HCT116 (cell line): Measurements from ENCODE around the gene GNA12. TPM values are rescaled to one million over a fixed set of nuclear protein-coding genes. Genes with fewer than 3 reads are reported as not detected.

Source experiments
- ATAC-seq: fragments of 200-7000 bp; cut with Tn5 transposase; 2 replicates; pipeline ENCODE4 v1.9.1; 2020; ENCODE audit warnings: mild to moderate bottlenecking, moderate library complexity
- BruUV-seq: library from RNA; stranded (reverse); fragments of 400-500 nt; replicated peaks from 2 replicates; lab custom pipeline; 2021; lab: Mats Ljungman, UMichigan
- CTCF ChIA-PET: fragments of 300-600 bp; sonication (Branson Sonifier 250); formaldehyde crosslinking; loops from one replicate; lab custom pipeline; 2021; ENCODE audit warnings: antibody characterized with exemption; lab: Charles Lee
- POLR2A ChIA-PET: fragments of 300-600, 350-600 bp; sonication (Branson Sonifier 250); formaldehyde crosslinking; loops from one replicate; lab custom pipeline; 2021; ENCODE audit warnings: antibody characterized with exemption; lab: Charles Lee
- RAD21 ChIA-PET, 2 experiments: fragments of 300-600 bp; sonication (Branson Sonifier 250); formaldehyde crosslinking; loops; one replicate each; lab custom pipeline; 2023; ENCODE audit warnings: low total read pairs in 2 of 2; ENCODE audit not compliant: uncharacterized antibody in 2 of 2, unreplicated experiment in 2 of 2, low non-redundant PET in 1 of 2; lab: Charles Lee
- DNase-seq: peaks from one replicate; pipeline ENCODE4 v3.0.0-alpha.2; 2010; ENCODE audit warnings: low read depth, low spot score
- H2AFZ ChIP-seq: fragments of 200-600 bp; shearing (Covaris generic), sonication (generic); 2 replicates; pipeline ENCODE4 v1.6.1; 2017; ENCODE audit warnings: low read depth, mixed run types, mixed read lengths, antibody characterized with exemption, low read length; ENCODE audit not compliant: poor library complexity, severe bottlenecking
- H3K27ac ChIP-seq: 2 replicates; pipeline ENCODE4 v1.5.1; 2012; ENCODE audit warnings: low read depth, low read length
- H3K27me3 ChIP-seq: fragments of 200-600 bp; sonication (generic); 2 replicates; pipeline ENCODE4 v1.6.1; 2016; ENCODE audit warnings: mixed run types, low read length, mixed read lengths; ENCODE audit not compliant: insufficient read depth
- H3K36me3 ChIP-seq, 2 experiments: fragments of 200-500 bp in 1 of 2; fragments of 200-600 bp in 1 of 2; sonication (Bioruptor generic) in 1 of 2; sonication (generic) in 1 of 2; 2 replicates each; pipeline versions ENCODE4 v1.5.1 to v1.6.1; 2014 to 2016; ENCODE audit warnings: low read length in 2 of 2, inconsistent platforms in 1 of 2, mixed read lengths in 1 of 2, mixed run types in 1 of 2; ENCODE audit not compliant: insufficient read depth in 2 of 2, control insufficient read depth in 1 of 2
- H3K4me1 ChIP-seq, 2 experiments: fragments of 200-600 bp in 1 of 2; sonication (generic) in 1 of 2; 2 replicates each; pipeline versions ENCODE4 v1.5.1 to v1.6.1; 2012 to 2017; ENCODE audit warnings: low read length in 2 of 2, inconsistent platforms in 1 of 2, mild to moderate bottlenecking in 1 of 2, mixed read lengths in 1 of 2, mixed run types in 1 of 2, moderate library complexity in 1 of 2; ENCODE audit not compliant: insufficient read depth in 2 of 2, control insufficient read depth in 1 of 2
- H3K4me2 ChIP-seq: fragments of 200-600 bp; sonication (generic); 2 replicates; pipeline ENCODE4 v1.6.1; 2017; ENCODE audit warnings: mixed run types, low read length, mixed read lengths
- H3K4me3 ChIP-seq, 2 experiments: fragments of 200-600 bp in 1 of 2; sonication (generic) in 1 of 2; replicated peaks in 1 of 2; 2 replicates each; pipeline ENCODE4 v1.5.1; 2011 to 2016; ENCODE audit warnings: low read length in 2 of 2, control low read depth in 1 of 2, low read depth in 1 of 2, mild to moderate bottlenecking in 1 of 2, mixed read lengths in 1 of 2, mixed run types in 1 of 2
- H3K79me2 ChIP-seq: fragments of 200-600 bp; sonication (generic); 2 replicates; pipeline ENCODE4 v1.6.1; 2017; ENCODE audit warnings: mild to moderate bottlenecking, mixed run types, low read length, moderate library complexity, mixed read lengths; ENCODE audit not compliant: insufficient read depth
- H3K9ac ChIP-seq: fragments of 200-600 bp; sonication (generic); 2 replicates; pipeline ENCODE4 v1.6.1; 2016; ENCODE audit warnings: low read length, mixed read lengths
- H3K9me2 ChIP-seq: fragments of 200-600 bp; sonication (generic), shearing (Covaris generic); 2 replicates; pipeline ENCODE4 v1.6.1; 2017; ENCODE audit warnings: mixed run types, mild to moderate bottlenecking, moderate library complexity; ENCODE audit not compliant: insufficient read depth
- H3K9me3 ChIP-seq, 2 experiments: fragments of 200-500 bp in 1 of 2; fragments of 200-600 bp in 1 of 2; sonication (Bioruptor generic) in 1 of 2; sonication (generic) in 1 of 2; 2 replicates each; pipeline ENCODE4 v1.6.1; 2014 to 2017; ENCODE audit warnings: low read length in 2 of 2, mixed read lengths in 2 of 2, inconsistent platforms in 1 of 2, low read depth in 1 of 2, mild to moderate bottlenecking in 1 of 2, mixed run types in 1 of 2, moderate library complexity in 1 of 2; ENCODE audit not compliant: control insufficient read depth in 1 of 2, insufficient read depth in 1 of 2
- H4K20me1 ChIP-seq: fragments of 200-600 bp; sonication (generic), shearing (Covaris generic); 2 replicates; pipeline ENCODE4 v1.6.1; 2017; ENCODE audit warnings: mixed run types, mild to moderate bottlenecking, moderate library complexity; ENCODE audit not compliant: insufficient read depth
- ATF3 ChIP-seq: IDR thresholded peaks from 2 replicates; pipeline ENCODE4 v1.6.1; 2012
- CBX3 ChIP-seq: IDR thresholded peaks from 2 replicates; pipeline ENCODE4 v1.6.1; 2012; ENCODE audit warnings: low read depth
- CEBPB ChIP-seq: IDR thresholded peaks from 2 replicates; pipeline ENCODE4 v1.6.1; 2012; ENCODE audit warnings: low read depth
- CTCF ChIP-seq, 3 experiments: fragments of 200-600 bp in 1 of 3; sonication (generic) in 1 of 3; IDR thresholded peaks in 2 of 3; conservative IDR thresholded peaks in 1 of 3; 2 replicates each; pipeline ENCODE4 v1.5.1; 2012 to 2017; ENCODE audit warnings: low read depth in 2 of 3, low read length in 2 of 3, antibody characterized with exemption in 1 of 3, borderline replicate concordance in 1 of 3, control low read depth in 1 of 3, mild to moderate bottlenecking in 1 of 3, mixed read lengths in 1 of 3, mixed run types in 1 of 3, moderate library complexity in 1 of 3; ENCODE audit not compliant: insufficient read depth in 1 of 3
- EGR1 ChIP-seq: IDR thresholded peaks from 2 replicates; pipeline ENCODE4 v1.6.1; 2012; ENCODE audit warnings: low read depth
- EZH2 ChIP-seq: fragments of 200-600 bp; sonication (generic); IDR thresholded peaks from 2 replicates; pipeline ENCODE4 v1.6.1; 2017; ENCODE audit warnings: antibody characterized with exemption, mixed run types
- EZH2phosphoT487 ChIP-seq: fragments of 200-600 bp; IDR thresholded peaks from 2 replicates; pipeline ENCODE4 v1.6.1; 2018; ENCODE audit warnings: antibody characterized with exemption, borderline replicate concordance
- FOSL1 ChIP-seq: IDR thresholded peaks from 2 replicates; pipeline ENCODE4 v1.6.1; 2012; ENCODE audit warnings: low read depth
- JUND ChIP-seq: IDR thresholded peaks from 2 replicates; pipeline ENCODE4 v1.6.1; 2012
- MAX ChIP-seq: IDR thresholded peaks from 2 replicates; pipeline ENCODE4 v1.6.1; 2012
- POLR2A ChIP-seq: IDR thresholded peaks from 2 replicates; pipeline ENCODE4 v1.7.0; 2011; ENCODE audit warnings: borderline replicate concordance; ENCODE audit not compliant: insufficient read depth, insufficient read length; ENCODE audit errors: extremely low read depth
- POLR2AphosphoS5 ChIP-seq: IDR thresholded peaks from 2 replicates; pipeline ENCODE4 v1.6.1; 2011; ENCODE audit warnings: mild to moderate bottlenecking, low read depth, low read length, moderate library complexity
- REST ChIP-seq: IDR thresholded peaks from 2 replicates; pipeline ENCODE4 v1.6.1; 2012; ENCODE audit warnings: low read depth
- SIN3A ChIP-seq: IDR thresholded peaks from 2 replicates; pipeline ENCODE4 v1.6.1; 2012; ENCODE audit warnings: low read depth
- SRF ChIP-seq: IDR thresholded peaks from 2 replicates; pipeline ENCODE4 v1.6.1; 2012; ENCODE audit warnings: low read depth
- TCF7L2 ChIP-seq: IDR thresholded peaks from 2 replicates; pipeline ENCODE4 v1.7.0; 2011; ENCODE audit warnings: borderline replicate concordance, inconsistent platforms; ENCODE audit not compliant: insufficient read depth, insufficient read length; ENCODE audit errors: extremely low read depth
- ZFX ChIP-seq: fragments of 450-650 bp; IDR thresholded peaks from 2 replicates; pipeline ENCODE4 v1.6.1; 2017
- ZNF274 ChIP-seq: fragments of 200-500 bp; sonication (Bioruptor generic); IDR thresholded peaks from 2 replicates; pipeline ENCODE4 v1.6.1; 2014; ENCODE audit warnings: mild to moderate bottlenecking, low read depth, low read length, inconsistent platforms
- intact Hi-C: fragments of 100-400 bp; cut with micrococcal nuclease; formaldehyde crosslinking; loops from 2 replicates; pipeline ENCODE4 v1.10.0; 2022
- total RNA-seq: library from RNA; stranded (reverse); gene quantifications from one replicate; pipeline ENCODE4 v1.2.1, GENCODE V29; 2021; ENCODE audit not compliant: unreplicated experiment

The GNA12 gene
- total RNA-seq, 1 experiment from 2014 or later = 32.6 TPM

- intact Hi-C loops = loop anchor here (10.0 kb wide), 1 partner anchor 115 kb away; no protein-coding TSS in a partner anchor
- no peaks in the 10 kb centered on the region for H3K79me2 ChIP-seq
- no peak overlapping the region for H3K4me2 ChIP-seq
- BruUV-seq = no TSS peak
- H3K4me1 ChIP-seq = peaks cover 0 to 4% of the 10 kb centered on the region in 2 experiments; a peak in 1 of 4 replicates
- no peaks in the 10 kb centered on the region for H3K9me3 ChIP-seq
- DNase-seq = no peak
- ChIA-PET RAD21 (interaction anchor here in 1 of 2 experiments (0.9 to 1.5 kb wide), 2 partner anchors 10 to 108 kb away, joined by 3 to 4 read pairs; no protein-coding TSS in a partner anchor), POLR2A (no interaction called here), CTCF (interaction anchor here (1.5 to 2.9 kb wide), 4 partner anchors 9 to 229 kb away, joined by 3 to 19 read pairs (median 10); no protein-coding TSS in a partner anchor)
- H3K36me3 ChIP-seq = no peaks in the 10 kb centered on the region
- no peak overlapping the region for H3K4me3 ChIP-seq
- ATAC-seq = peak; percentile 16
- H4K20me1 ChIP-seq = no peaks in the 10 kb centered on the region
- H3K9ac ChIP-seq = no peak overlapping the region
- no peak overlapping the region; the same call in 1 of the 2 replicates for H3K27ac ChIP-seq
- H3K27me3 ChIP-seq = no peaks in the 10 kb centered on the region
- no peaks in the 10 kb centered on the region for H3K9me2 ChIP-seq
- TF ChIP-seq POLR2AphosphoS5 (no peak), FOSL1 (no peak), SRF (no peak), ZNF274 (no peak), MAX (no peak), EGR1 (no peak), SIN3A (no peak), EZH2phosphoT487 (no peak), TCF7L2 (no peak), POLR2A (no peak), JUND (no peak), CEBPB (no peak), ZFX (no peak), CBX3 (no peak), REST (no peak), CTCF (IDR thresholded peaks at IDR 0.05 in 2 of 3, conservative IDR thresholded peaks at IDR 0.05 in 1 of 3; ENCODE audit: borderline replicate concordance in 1 of 3, insufficient read depth in 1 of 3, low read depth in 2 of 3, low read length in 2 of 3) (no peak), EZH2 (no peak), ATF3 (no peak)
- H2AFZ ChIP-seq = no peak overlapping the region
Observed at GRCh38 chr7:2680256-2680655, 163.9 kb downstream of the GNA12 start.
